PC-9 (cell line): ENCODE results near the gene MLKL. TPM values are rescaled to one million over a fixed set of nuclear protein-coding genes. Genes with fewer than 3 reads are reported as not detected.

Source experiments
- BruUV-seq: library from RNA; stranded (reverse); fragments of 400-500 nt; replicated peaks from 2 replicates; lab custom pipeline; 2021; lab: Mats Ljungman, UMichigan
- CTCF ChIA-PET: fragments of 300-600 bp; sonication (Branson Sonifier 250); formaldehyde crosslinking; loops from one replicate; lab custom pipeline; 2022; ENCODE audit warnings: antibody characterized with exemption; lab: Charles Lee
- POLR2A ChIA-PET: fragments of 300-600 bp; sonication (Branson Sonifier 250); formaldehyde crosslinking; loops from one replicate; lab custom pipeline; 2022; ENCODE audit warnings: antibody characterized with exemption; ENCODE audit not compliant: unreplicated experiment; lab: Charles Lee
- DNase-seq, 2 experiments: peaks; one replicate each; pipeline versions ENCODE4 v3.0.0 to v3.0.0-alpha.2; 2015 to 2022; ENCODE audit warnings: mixed read lengths in 1 of 2
- H2AFZ ChIP-seq: fragments of 200-600 bp; sonication (generic); 2 replicates; pipeline ENCODE4 v1.8.1; 2017; ENCODE audit warnings: antibody characterized with exemption
- H3F3A ChIP-seq: fragments of 200-600 bp; sonication (generic); 2 replicates; pipeline ENCODE4 v1.8.1; 2017; ENCODE audit warnings: antibody characterized with exemption, mild to moderate bottlenecking, low read depth; ENCODE audit not compliant: insufficient read depth
- H3K27ac ChIP-seq: fragments of 200-600 bp; sonication (generic); 2 replicates; pipeline ENCODE4 v1.6.1; 2016; ENCODE audit warnings: mixed run types
- H3K27me3 ChIP-seq: fragments of 200-600 bp; sonication (generic); 2 replicates; pipeline ENCODE4 v1.6.1; 2016; ENCODE audit warnings: low read depth, mixed run types; ENCODE audit not compliant: insufficient read depth
- H3K36me3 ChIP-seq: fragments of 200-600 bp; sonication (generic); 2 replicates; pipeline ENCODE4 v1.6.1; 2016; ENCODE audit warnings: low read depth, mixed run types
- H3K4me1 ChIP-seq: fragments of 200-600 bp; sonication (generic); replicated peaks from 2 replicates; pipeline ENCODE4 v1.6.1; 2016; ENCODE audit warnings: mixed run types; ENCODE audit not compliant: insufficient read depth
- H3K4me2 ChIP-seq: fragments of 200-600 bp; sonication (generic); 2 replicates; pipeline ENCODE4 v1.6.1; 2017; ENCODE audit warnings: mixed run types
- H3K4me3 ChIP-seq: fragments of 200-600 bp; sonication (generic); 2 replicates; pipeline ENCODE4 v1.6.1; 2016; ENCODE audit warnings: mixed run types
- H3K79me2 ChIP-seq: fragments of 200-600 bp; sonication (generic); 2 replicates; pipeline ENCODE4 v1.6.1; 2017; ENCODE audit warnings: low read depth, mixed run types
- H3K9me2 ChIP-seq: fragments of 200-600 bp; sonication (generic); 2 replicates; pipeline ENCODE4 v1.8.1; 2017; ENCODE audit warnings: mild to moderate bottlenecking; ENCODE audit not compliant: insufficient read depth
- H3K9me3 ChIP-seq: fragments of 200-600 bp; sonication (generic); 2 replicates; pipeline ENCODE4 v1.8.1; 2016; ENCODE audit warnings: low read depth; ENCODE audit not compliant: insufficient read depth
- H4K20me1 ChIP-seq: fragments of 200-600 bp; sonication (generic); 2 replicates; pipeline ENCODE4 v1.8.1; 2017; ENCODE audit not compliant: insufficient read depth
- EZH2 ChIP-seq: fragments of 200-600 bp; sonication (generic); IDR thresholded peaks from 2 replicates; pipeline ENCODE4 v1.8.0; 2017; ENCODE audit warnings: antibody characterized with exemption, low read depth
- intact Hi-C: fragments of 100-400 bp; cut with micrococcal nuclease; formaldehyde crosslinking; loops from one replicate; pipeline ENCODE4 v1.10.0; 2022; ENCODE audit not compliant: unreplicated experiment
- total RNA-seq: library from RNA; stranded (reverse); gene quantifications from 2 replicates; pipeline ENCODE4 v1.2.3, GENCODE V29; 2021
- TF ChIP-seq, protein P1 (sequence below): fragments of 200-600 bp; sonication (generic); conservative IDR thresholded peaks from 2 replicates; pipeline ENCODE4 v1.6.1; 2017; ENCODE audit warnings: mixed run types, antibody characterized with exemption, mild to moderate bottlenecking, moderate library complexity

Gene MLKL
- total RNA-seq, 1 experiment from 2014 or later, result 11.2 TPM

DNA sequence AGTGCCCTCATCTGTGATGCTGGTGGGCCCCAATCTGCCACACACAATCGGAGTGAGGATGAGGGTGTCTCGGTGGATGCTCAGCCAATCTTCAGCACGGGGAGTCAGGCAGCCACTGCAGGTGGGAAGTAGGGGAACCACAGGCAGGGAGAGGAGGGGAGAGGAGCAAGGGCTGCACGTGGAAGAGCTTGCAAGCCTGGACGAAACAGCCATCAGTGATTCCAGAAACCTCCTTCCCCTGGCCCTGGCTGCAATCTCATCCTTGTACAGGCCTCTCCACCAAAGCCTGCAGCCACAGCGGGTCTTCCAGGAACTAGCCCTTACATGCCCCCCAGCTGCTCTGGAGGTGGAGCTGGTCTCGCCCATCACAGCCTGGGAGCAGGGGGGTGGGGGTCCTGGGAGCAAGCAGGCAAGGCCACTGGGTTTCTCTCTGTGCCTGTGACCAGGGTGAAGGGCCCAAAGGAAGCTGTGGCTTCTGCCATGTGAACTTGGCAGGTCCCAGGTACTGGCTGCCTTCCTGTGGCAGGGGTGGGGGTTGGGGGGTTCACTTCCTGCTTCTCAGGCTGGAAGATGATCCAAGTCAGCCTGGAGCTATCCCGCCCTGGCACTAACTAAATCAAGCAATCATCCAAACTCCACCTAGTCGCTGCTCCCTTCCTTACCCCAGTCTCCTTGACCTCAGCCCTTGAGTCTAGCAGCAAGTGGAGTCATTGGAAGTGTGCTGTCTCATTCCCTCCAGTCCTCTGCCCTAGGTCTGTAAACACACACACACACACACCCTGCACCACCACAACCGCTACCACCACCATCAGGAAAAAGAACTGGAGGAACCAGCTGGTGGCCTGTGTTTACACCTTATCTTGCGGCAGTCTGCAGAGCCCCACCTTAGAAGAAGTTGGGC, 29.4 kb upstream of the MLKL start:
- DNase-seq, result peak; percentile 78 to 88
- H3K79me2 ChIP-seq, result no peaks in the 10 kb centered on the region
- intact Hi-C loops, result loop anchor here (1.0 kb wide), 1 partner anchor 8 kb away; no protein-coding TSS in a partner anchor
- POLR2A ChIA-PET, result interaction anchor here (0.6 to 0.8 kb wide), 4 partner anchors 8 to 45 kb away, joined by 3 to 15 read pairs (median 6); partner anchors contain the start of gene FA2H
- no peak overlapping the region for H3K4me3 ChIP-seq
- H3K27ac ChIP-seq, result peak overlapping the region; percentile 68
- no peaks in the 10 kb centered on the region for H3K27me3 ChIP-seq
- peaks cover 23% of the 10 kb centered on the region for H3F3A ChIP-seq
- peak overlapping the region; percentile 48 for H3K4me2 ChIP-seq
- no peaks in the 10 kb centered on the region for H3K36me3 ChIP-seq
- no peak overlapping the region for H2AFZ ChIP-seq
- CTCF ChIA-PET, result no interaction called here
- no peaks in the 10 kb centered on the region for H4K20me1 ChIP-seq
- peaks cover 29% of the 10 kb centered on the region for H3K4me1 ChIP-seq
- H3K9me3 ChIP-seq, result peaks cover 3% of the 10 kb centered on the region; the same call in 1 of the 2 replicates
- no peaks in the 10 kb centered on the region for H3K9me2 ChIP-seq
- no TSS peak for BruUV-seq
- TF ChIP-seq, protein P1, sequence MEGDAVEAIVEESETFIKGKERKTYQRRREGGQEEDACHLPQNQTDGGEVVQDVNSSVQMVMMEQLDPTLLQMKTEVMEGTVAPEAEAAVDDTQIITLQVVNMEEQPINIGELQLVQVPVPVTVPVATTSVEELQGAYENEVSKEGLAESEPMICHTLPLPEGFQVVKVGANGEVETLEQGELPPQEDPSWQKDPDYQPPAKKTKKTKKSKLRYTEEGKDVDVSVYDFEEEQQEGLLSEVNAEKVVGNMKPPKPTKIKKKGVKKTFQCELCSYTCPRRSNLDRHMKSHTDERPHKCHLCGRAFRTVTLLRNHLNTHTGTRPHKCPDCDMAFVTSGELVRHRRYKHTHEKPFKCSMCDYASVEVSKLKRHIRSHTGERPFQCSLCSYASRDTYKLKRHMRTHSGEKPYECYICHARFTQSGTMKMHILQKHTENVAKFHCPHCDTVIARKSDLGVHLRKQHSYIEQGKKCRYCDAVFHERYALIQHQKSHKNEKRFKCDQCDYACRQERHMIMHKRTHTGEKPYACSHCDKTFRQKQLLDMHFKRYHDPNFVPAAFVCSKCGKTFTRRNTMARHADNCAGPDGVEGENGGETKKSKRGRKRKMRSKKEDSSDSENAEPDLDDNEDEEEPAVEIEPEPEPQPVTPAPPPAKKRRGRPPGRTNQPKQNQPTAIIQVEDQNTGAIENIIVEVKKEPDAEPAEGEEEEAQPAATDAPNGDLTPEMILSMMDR, result no peak

DNA sequence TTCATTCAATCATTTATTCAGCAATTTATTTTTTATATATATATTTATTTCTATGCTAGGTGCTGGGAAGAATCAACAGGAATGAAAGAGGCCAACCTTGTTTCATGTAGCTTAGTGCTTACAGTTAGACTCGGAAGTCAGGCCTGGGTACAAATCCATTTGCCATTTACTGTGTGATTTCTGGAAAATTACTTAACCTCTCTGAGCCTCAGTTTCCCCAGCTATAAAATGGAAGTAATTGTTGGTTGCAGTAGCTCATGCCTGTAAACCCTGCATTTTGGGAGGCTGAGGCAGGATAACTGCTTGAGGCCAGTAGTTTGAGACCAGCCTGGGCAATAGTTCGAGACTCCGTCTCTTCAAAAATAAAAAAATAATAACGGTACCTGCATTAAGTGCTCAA, 27.2 kb upstream of the MLKL start:
- Histone ChIP-seq H3K27me3 (no peaks in the 10 kb centered on the region), H3K36me3 (no peaks in the 10 kb centered on the region), H3K79me2 (no peaks in the 10 kb centered on the region), H3K4me2 (no peak overlapping the region), H3K4me3 (no peak overlapping the region), H3K9me2 (no peaks in the 10 kb centered on the region), H4K20me1 (no peaks in the 10 kb centered on the region), H3F3A (peaks cover 23% of the 10 kb centered on the region), H2AFZ (no peak overlapping the region), H3K27ac (no peak overlapping the region), H3K4me1 (peaks cover 24% of the 10 kb centered on the region), H3K9me3 (peaks cover 3% of the 10 kb centered on the region; the same call in 1 of the 2 replicates)
- POLR2A ChIA-PET, result interaction anchor here (0.7 kb wide), 1 partner anchor 41 kb away, joined by 3 read pairs; no protein-coding TSS in a partner anchor
- TF ChIP-seq, protein P1, result no peak
- no peak for TF ChIP-seq EZH2
- DNase-seq, result no peak
- no TSS peak for BruUV-seq
- CTCF ChIA-PET, result no interaction called here
- intact Hi-C loops, result no loop called here

DNA sequence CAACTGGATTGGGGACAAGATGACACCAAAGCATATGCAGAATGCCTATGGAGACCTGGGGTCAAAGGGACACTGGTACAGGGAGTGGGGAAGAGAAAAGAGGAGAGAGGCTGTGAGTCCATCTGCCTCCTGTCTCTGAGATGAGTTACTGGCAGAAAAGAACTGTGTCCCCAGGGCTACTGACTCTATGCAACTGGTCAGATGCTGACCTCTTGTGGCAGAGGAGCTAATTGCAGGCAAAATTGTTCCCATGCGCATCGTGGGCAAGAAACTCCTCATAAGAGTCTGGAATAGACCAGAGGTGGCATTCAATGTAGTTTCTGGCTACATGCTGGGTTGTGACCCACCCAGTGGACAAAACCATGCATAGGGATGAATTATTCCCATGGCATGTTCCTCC, 26.1 kb upstream of the MLKL start:
- Histone ChIP-seq H3K79me2 (no peaks in the 10 kb centered on the region), H3K4me1 (peaks cover 24% of the 10 kb centered on the region), H3K4me3 (no peak overlapping the region), H2AFZ (no peak overlapping the region), H3K27me3 (no peaks in the 10 kb centered on the region), H3K9me2 (no peaks in the 10 kb centered on the region), H3K4me2 (no peak overlapping the region), H3F3A (peaks cover 23% of the 10 kb centered on the region), H4K20me1 (no peaks in the 10 kb centered on the region), H3K9me3 (peaks cover 3% of the 10 kb centered on the region; the same call in 1 of the 2 replicates), H3K36me3 (no peaks in the 10 kb centered on the region), H3K27ac (no peak overlapping the region)
- BruUV-seq, result no TSS peak
- CTCF ChIA-PET, result no interaction called here
- POLR2A ChIA-PET, result no interaction called here
- no peak for DNase-seq
- intact Hi-C loops, result no loop called here
- TF ChIP-seq EZH2, result no peak
- TF ChIP-seq, protein P1, result peak; percentile 73
